Activated naive CD4-positive, alpha-beta T cell treated with anti-CD3 and anti-CD28 coated beads for 36 hours (primary cell): Measurements from ENCODE around the gene NBAS. TPM values are rescaled to one million over a fixed set of nuclear protein-coding genes. Genes with fewer than 3 reads are reported as not detected.
"Not testable (repeated sequence)": the region's sequence is repeated elsewhere in the genome, so short reads cannot be mapped to it uniquely, and the experiment has no call there.

Experiments used
- CTCF ChIA-PET: fragments of 350-600 bp; sonication (Branson Sonifier 250); formaldehyde crosslinking; loops from one replicate; lab custom pipeline; 2021; ENCODE audit warnings: antibody characterized with exemption; lab: Charles Lee
- DNase-seq: peaks from one replicate; pipeline ENCODE4 v3.0.0-alpha.2; 2020
- H3K27ac Mint-ChIP-seq: one replicate; pipeline ENCODE4 v1.8.0; 2021; ENCODE audit warnings: mild to moderate bottlenecking, mixed read lengths
- H3K27me3 Mint-ChIP-seq: one replicate; pipeline ENCODE4 v1.8.0; 2021; ENCODE audit warnings: low read depth, mixed read lengths
- H3K36me3 Mint-ChIP-seq: one replicate; pipeline ENCODE4 v1.8.0; 2021; ENCODE audit warnings: low read depth, mixed read lengths
- H3K4me1 Mint-ChIP-seq: one replicate; pipeline ENCODE4 v1.8.0; 2021; ENCODE audit warnings: low read depth, mixed read lengths
- H3K4me3 Mint-ChIP-seq: one replicate; pipeline ENCODE4 v1.8.0; 2021; ENCODE audit warnings: mild to moderate bottlenecking, moderate library complexity, mixed read lengths
- H3K9me3 Mint-ChIP-seq: one replicate; pipeline ENCODE4 v1.8.0; 2021; ENCODE audit warnings: mixed read lengths
- intact Hi-C: fragments of 100-400 bp; cut with micrococcal nuclease; formaldehyde crosslinking; loops from one replicate; pipeline ENCODE4 v1.15.1; 2023
- total RNA-seq, 2 experiments: library from RNA; stranded (reverse); gene quantifications; one replicate each; pipeline ENCODE4 v1.2.3, GENCODE V29; 2021

The NBAS gene
- total RNA-seq, 2 experiments from 2014 or later: 45.5 to 46.4 TPM

DNA sequence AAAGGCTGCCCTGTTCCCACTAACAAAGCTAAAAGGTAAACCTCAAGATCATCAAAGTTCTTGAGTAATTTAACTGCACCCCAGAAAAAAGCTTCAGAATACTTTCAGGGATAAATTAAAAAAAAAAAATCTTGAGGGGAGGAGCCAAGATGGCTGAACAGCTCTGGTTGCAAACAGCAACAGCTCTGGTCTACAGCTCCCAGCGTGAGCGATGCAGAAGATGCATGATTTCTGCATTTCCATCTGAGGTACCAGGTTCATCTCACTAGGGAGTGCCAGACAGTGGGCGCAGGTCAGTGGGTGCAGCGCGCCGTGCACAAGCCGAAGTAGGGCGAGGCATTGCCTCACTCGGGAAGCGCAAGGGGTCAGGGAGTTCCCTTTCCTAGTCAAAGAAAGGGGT, 121.8 kb downstream of the NBAS start:
- peaks cover 14% of the 10 kb centered on the region for H3K36me3 Mint-ChIP-seq
- CTCF ChIA-PET: interaction anchor here (0.6 kb wide), 1 partner anchor 220 kb away, joined by 3 read pairs; no protein-coding TSS in a partner anchor
- H3K9me3 Mint-ChIP-seq, H3K27me3 Mint-ChIP-seq, H3K4me1 Mint-ChIP-seq, DNase-seq, H3K27ac Mint-ChIP-seq, intact Hi-C loops, H3K4me3 Mint-ChIP-seq: not testable (repeated sequence)

DNA sequence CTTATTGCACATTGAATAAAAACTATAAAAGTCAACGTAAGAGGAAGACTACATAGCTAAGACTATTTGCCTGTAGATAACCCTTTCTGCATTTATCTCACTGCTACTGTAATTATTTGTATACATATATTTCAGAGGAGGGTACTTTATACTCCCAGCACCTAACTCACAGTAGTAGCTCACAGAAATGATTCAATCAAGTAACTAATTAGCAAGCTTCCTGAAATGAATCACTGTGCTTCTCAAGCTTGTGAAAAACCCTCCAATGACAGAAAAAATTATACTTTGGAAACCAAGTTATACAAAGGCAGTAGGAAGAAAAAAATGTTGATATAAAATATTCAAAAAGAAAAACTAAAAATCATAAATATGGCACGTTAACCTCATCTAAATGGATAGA, 124.9 kb downstream of the NBAS start:
- Mint-ChIP-seq H3K4me1 (peaks cover 9% of the 10 kb centered on the region), H3K9me3 (no peaks in the 10 kb centered on the region), H3K4me3 (no peak overlapping the region), H3K27me3 (no peaks in the 10 kb centered on the region), H3K27ac (no peak overlapping the region), H3K36me3 (peaks cover 11% of the 10 kb centered on the region)
- DNase-seq: no peak
- intact Hi-C loops: no loop called here
- CTCF ChIA-PET: interaction anchor here (0.9 to 2.4 kb wide), 2 partner anchors 14 to 142 kb away, joined by 3 to 5 read pairs; no protein-coding TSS in a partner anchor

DNA sequence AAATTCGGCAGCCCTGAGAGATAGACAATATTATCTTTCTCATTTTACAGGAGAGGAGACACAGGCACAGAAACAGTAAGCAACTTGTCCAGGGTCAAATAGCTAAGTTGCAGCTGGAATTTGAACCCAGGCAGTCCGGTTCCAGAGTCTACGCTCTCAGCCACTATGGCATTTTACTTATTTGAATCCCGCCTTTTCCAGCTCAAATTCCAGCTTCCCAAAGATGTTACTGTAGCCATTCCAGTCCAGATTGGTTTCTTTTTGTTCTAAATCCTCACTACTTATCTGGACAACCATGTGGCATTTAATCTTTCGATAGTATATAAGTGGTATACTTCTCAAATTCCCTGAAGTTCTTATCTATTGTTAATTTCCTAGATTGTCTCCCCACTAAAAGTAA, 125.7 kb downstream of the NBAS start:
- DNase-seq: no peak
- peaks cover 11% of the 10 kb centered on the region for H3K36me3 Mint-ChIP-seq
- H3K4me1 Mint-ChIP-seq: peaks cover 9% of the 10 kb centered on the region
- intact Hi-C loops: no loop called here
- no peak overlapping the region for H3K4me3 Mint-ChIP-seq
- H3K27ac Mint-ChIP-seq: no peak overlapping the region
- H3K27me3 Mint-ChIP-seq: no peaks in the 10 kb centered on the region
- CTCF ChIA-PET: no interaction called here
- no peaks in the 10 kb centered on the region for H3K9me3 Mint-ChIP-seq

DNA sequence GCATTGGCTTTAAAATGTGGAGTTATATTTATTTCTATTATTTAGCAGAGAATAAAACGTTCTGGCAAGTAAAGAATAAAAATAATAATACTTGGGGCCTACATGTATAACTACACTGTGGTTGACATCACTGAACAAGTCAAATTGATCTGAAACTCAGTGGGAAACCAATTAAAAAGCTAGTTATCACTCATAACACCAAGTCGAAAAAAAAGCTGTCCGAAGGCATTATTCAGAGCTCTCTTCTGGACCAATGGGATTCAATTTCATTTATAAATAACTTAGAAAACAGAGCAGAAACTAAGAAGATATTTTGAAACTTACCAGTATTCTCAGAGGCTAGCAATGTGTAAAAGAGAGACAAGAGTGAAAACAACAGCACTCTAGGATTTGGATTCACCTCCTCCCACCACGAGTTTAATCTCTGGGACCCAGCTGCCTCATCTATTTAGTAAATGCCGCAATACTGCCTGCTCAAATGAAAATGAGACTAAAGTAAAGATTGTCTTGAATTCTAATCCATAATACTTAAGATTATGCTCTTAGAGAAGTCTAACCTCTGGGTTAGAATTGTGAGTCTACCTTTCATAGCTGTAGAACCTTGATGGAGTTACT, 128.4 kb downstream of the NBAS start:
- Mint-ChIP-seq H3K36me3 (no peaks in the 10 kb centered on the region), H3K27ac (no peak overlapping the region), H3K27me3 (no peaks in the 10 kb centered on the region), H3K4me3 (no peak overlapping the region), H3K9me3 (no peaks in the 10 kb centered on the region), H3K4me1 (peaks cover 5% of the 10 kb centered on the region)
- intact Hi-C loops: loop anchor here (5.0 kb wide), 1 partner anchor 145 kb away; no protein-coding TSS in a partner anchor
- no peak for DNase-seq
- CTCF ChIA-PET: interaction anchor here (1.4 kb wide), 1 partner anchor 144 kb away, joined by 5 read pairs; no protein-coding TSS in a partner anchor

DNA sequence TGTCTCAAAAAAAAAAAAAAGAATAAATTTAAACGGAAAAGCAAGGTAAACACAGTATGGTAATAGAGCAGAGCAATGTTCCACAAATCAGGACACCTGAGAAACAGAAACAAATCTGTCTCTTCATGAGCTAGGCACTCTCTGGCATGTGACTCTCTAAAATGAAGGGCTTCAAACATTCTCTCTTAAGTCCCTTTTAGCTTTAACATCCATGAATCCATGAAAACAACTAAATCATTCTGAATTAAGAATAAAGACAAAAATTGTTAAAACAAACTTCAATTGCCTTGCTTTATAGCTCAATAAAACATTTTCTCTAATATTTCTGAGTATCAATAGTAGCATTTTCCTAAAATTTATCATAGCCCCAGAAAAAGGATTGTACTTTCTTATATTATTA, 132.1 kb downstream of the NBAS start:
- Mint-ChIP-seq H3K36me3 (peaks cover 8% of the 10 kb centered on the region), H3K4me1 (no peaks in the 10 kb centered on the region), H3K4me3 (no peak overlapping the region), H3K27ac (no peak overlapping the region), H3K9me3 (no peaks in the 10 kb centered on the region), H3K27me3 (no peaks in the 10 kb centered on the region)
- CTCF ChIA-PET: interaction anchor here (0.6 to 1.6 kb wide), 4 partner anchors 27 to 743 kb away, joined by 3 to 6 read pairs (median 4); no protein-coding TSS in a partner anchor
- intact Hi-C loops: no loop called here
- DNase-seq: no peak

DNA sequence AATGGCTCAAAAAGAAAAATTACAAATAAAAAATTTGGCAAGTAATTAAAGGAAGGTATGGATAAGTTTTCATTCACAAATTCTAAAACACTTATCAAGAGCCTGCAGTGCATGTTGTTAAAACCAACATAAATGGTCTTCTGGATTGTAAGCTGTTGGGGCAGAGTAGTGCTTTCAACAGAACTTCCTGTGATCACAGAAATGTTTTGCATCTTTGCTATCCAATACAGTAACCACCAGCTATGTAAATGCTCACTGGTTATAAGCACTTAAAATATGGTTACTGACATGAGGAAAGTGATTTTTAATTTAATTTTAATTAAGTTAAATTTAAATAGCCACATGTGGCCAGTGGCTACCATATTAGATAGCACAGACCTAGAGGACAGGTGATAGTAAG, 133.1 kb downstream of the NBAS start:
- no peak for DNase-seq
- H3K27me3 Mint-ChIP-seq: no peaks in the 10 kb centered on the region
- peaks cover 8% of the 10 kb centered on the region for H3K36me3 Mint-ChIP-seq
- no peaks in the 10 kb centered on the region for H3K9me3 Mint-ChIP-seq
- CTCF ChIA-PET: no interaction called here
- no peaks in the 10 kb centered on the region for H3K4me1 Mint-ChIP-seq
- H3K27ac Mint-ChIP-seq: no peak overlapping the region
- intact Hi-C loops: no loop called here
- no peak overlapping the region for H3K4me3 Mint-ChIP-seq

DNA sequence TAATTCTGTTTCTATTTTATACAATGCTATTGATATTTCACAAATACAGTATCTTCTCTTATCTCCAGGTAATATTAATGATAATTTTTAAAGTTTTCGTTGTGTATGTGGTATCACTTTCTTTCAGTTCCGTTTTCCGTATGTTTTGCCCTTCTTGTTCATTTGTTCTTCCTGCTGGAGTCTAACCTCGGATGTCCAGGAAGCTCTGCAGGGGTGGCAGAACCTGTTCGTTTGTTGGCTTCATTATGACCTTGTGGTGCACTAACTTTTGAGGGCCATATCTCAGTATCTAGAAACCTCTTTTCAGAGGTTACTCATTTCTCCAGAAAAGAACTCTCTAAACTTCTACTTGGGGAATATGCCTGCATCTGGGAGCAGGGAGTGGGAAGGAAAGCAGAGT, 134.5 kb downstream of the NBAS start:
- intact Hi-C loops: no loop called here
- Mint-ChIP-seq H3K9me3 (no peaks in the 10 kb centered on the region), H3K4me1 (no peaks in the 10 kb centered on the region), H3K36me3 (peaks cover 8% of the 10 kb centered on the region), H3K4me3 (no peak overlapping the region), H3K27ac (no peak overlapping the region), H3K27me3 (no peaks in the 10 kb centered on the region)
- DNase-seq: no peak
- CTCF ChIA-PET: no interaction called here

DNA sequence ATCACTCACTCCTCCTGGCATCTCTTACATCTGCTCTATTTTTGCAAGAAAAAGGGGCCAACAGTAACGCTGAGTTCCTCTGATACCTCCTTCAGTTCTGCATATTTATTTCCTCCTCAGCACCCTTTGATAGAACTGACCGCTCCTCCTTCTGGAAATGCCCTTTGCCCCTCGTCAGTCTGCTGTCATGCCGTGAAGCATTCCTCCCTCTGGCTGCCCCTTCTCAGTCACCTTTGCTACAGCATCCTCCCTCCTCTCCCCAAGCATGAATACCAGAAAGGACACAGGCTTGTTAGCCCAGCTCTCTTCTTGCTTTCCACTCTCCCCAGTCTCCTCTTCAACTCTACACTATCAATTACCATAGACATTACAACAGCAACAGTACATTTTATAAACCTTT, 135.4 kb downstream of the NBAS start:
- Mint-ChIP-seq H3K27me3 (no peaks in the 10 kb centered on the region), H3K36me3 (peaks cover 8% of the 10 kb centered on the region), H3K9me3 (no peaks in the 10 kb centered on the region), H3K4me1 (no peaks in the 10 kb centered on the region), H3K27ac (no peak overlapping the region), H3K4me3 (no peak overlapping the region)
- no peak for DNase-seq
- CTCF ChIA-PET: interaction anchor here (0.6 kb wide), 1 partner anchor 272 kb away, joined by 3 read pairs; no protein-coding TSS in a partner anchor
- intact Hi-C loops: no loop called here

DNA sequence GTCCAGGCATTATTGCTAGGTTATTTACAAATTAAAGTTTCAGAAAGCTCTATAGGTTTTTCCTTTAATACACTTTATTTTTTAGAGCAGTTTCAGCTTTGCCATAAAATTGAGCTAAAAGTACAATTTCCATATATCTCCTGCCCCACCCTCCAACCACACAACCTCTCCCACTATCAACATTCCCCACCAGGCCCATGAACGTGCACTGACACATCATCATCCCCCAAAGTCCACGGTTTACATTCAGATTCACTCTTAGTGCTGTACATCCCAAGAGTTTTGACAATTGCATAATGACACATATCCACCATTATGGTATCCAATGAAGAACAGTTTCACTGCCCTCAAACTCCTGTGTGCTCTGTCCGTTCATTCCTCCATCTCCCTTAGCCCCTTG, 139.4 kb downstream of the NBAS start:
- Mint-ChIP-seq H3K27me3 (no peaks in the 10 kb centered on the region), H3K36me3 (peaks cover 14% of the 10 kb centered on the region), H3K9me3 (no peaks in the 10 kb centered on the region), H3K4me1 (no peaks in the 10 kb centered on the region), H3K4me3 (no peak overlapping the region), H3K27ac (no peak overlapping the region)
- intact Hi-C loops: no loop called here
- DNase-seq: no peak
- CTCF ChIA-PET: interaction anchor here (0.7 to 1.1 kb wide), 2 partner anchors 14 to 169 kb away, joined by 3 read pairs; no protein-coding TSS in a partner anchor

DNA sequence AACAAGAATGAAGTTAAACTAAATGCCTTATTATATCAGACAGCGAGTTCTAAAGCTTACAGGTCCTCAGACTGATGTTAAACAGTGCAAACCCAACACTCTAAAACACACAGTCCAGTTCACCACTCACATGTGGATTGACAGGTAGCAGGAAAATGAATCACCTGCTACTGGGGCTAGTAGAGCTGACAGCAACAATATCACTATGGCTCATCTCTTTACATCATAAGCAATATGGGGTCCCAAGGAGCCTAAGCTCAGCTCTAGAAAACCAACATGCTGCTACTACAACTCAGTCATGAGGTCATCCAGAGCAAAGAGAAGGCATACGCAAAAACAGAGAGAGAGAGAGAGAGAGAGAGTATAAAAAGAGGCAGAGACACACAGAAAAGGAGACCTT, 145.4 kb downstream of the NBAS start:
- Mint-ChIP-seq H3K27ac (no peak overlapping the region), H3K27me3 (no peaks in the 10 kb centered on the region), H3K36me3 (peaks cover 33% of the 10 kb centered on the region), H3K4me3 (no peak overlapping the region), H3K9me3 (no peaks in the 10 kb centered on the region), H3K4me1 (no peaks in the 10 kb centered on the region)
- CTCF ChIA-PET: no interaction called here
- intact Hi-C loops: no loop called here
- DNase-seq: no peak

DNA sequence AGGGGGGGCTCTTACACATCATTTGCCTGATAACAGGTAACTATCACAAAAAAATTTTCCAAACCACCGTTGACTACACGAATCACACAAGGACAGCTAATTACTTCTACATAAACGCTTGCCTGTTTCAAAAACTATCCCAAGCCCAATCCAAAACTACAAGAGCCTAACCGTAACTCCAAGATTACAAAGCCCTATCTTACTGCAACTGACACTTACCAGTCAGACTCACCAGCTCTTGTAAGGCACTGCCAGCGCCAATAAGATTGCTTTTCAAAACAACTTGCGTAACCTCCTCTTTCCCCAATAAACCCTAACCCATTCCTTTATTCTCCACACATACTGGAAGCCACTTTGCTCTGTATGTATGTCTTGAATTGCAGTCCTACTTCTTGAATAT, 148.4 kb downstream of the NBAS start:
- Mint-ChIP-seq H3K27ac (no peak overlapping the region), H3K4me1 (no peaks in the 10 kb centered on the region), H3K36me3 (peaks cover 38% of the 10 kb centered on the region), H3K27me3 (no peaks in the 10 kb centered on the region), H3K9me3 (no peaks in the 10 kb centered on the region), H3K4me3 (no peak overlapping the region)
- no peak for DNase-seq
- intact Hi-C loops: no loop called here
- CTCF ChIA-PET: interaction anchor here (0.7 kb wide), 1 partner anchor 238 kb away, joined by 3 read pairs; no protein-coding TSS in a partner anchor

DNA sequence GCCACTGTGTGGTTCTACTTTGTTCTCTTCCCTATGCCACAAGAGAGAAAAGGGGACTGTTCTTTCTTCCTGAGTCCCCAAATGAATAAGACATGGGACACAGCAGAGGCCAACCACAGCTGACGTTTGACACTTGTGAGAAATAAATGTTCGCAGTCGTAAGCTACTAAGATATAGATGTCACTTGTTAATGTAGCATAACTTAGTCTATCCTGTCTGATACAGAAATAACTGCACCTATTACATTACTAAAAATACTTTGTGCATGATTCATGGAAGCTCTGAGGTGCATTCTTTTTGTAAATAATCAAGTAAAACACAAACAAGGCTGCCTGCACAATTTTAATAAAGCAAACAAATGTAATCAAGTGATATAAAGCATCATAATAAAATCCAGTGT, 148.8 kb downstream of the NBAS start:
- H3K4me3 Mint-ChIP-seq: no peak overlapping the region
- no peaks in the 10 kb centered on the region for H3K27me3 Mint-ChIP-seq
- H3K36me3 Mint-ChIP-seq: peaks cover 38% of the 10 kb centered on the region
- H3K4me1 Mint-ChIP-seq: no peaks in the 10 kb centered on the region
- no peak for DNase-seq
- H3K9me3 Mint-ChIP-seq: no peaks in the 10 kb centered on the region
- CTCF ChIA-PET: interaction anchor here (0.6 to 0.7 kb wide), 2 partner anchors 238 to 1467 kb away, joined by 3 read pairs; no protein-coding TSS in a partner anchor
- H3K27ac Mint-ChIP-seq: no peak overlapping the region
- intact Hi-C loops: no loop called here

DNA sequence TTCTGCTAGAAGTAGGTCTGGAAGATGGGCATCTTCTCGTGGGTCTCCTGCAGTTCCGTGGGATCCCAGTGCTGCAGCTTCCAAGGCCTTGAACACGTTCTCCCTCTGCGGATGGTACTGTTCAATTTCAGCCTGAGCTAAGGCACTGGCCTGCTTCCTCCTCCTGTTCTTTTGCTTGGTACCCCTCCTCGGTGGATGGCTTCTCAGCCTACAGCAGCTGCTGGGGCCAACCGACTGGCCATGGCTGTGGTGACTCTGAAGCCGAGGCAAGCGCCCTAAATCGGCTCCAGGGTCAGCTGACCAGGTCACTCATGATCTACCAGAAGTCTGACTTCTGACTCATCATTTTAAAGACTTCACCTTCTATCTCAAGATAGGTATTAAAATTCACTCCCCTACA, 150.2 kb downstream of the NBAS start:
- DNase-seq: no peak
- Mint-ChIP-seq H3K4me1 (no peaks in the 10 kb centered on the region), H3K9me3 (no peaks in the 10 kb centered on the region), H3K27me3 (no peaks in the 10 kb centered on the region), H3K36me3 (peaks cover 37% of the 10 kb centered on the region), H3K27ac (no peak overlapping the region), H3K4me3 (no peak overlapping the region)
- intact Hi-C loops: no loop called here
- CTCF ChIA-PET: interaction anchor here (0.7 kb wide), 1 partner anchor 135 kb away, joined by 3 read pairs; no protein-coding TSS in a partner anchor
